Fibroblast of pulmonary artery (primary cell): ENCODE data around the gene CIDEA.
"Not testable (repeated sequence)": the region's sequence is repeated elsewhere in the genome, so short reads cannot be mapped to it uniquely, and the experiment has no call there.

Experiments used
- DNase-seq: peaks from one replicate; pipeline ENCODE4 v3.0.0-alpha.2; 2010; ENCODE audit warnings: low read depth
- H3K4me3 ChIP-seq: replicated peaks from 2 replicates; pipeline ENCODE4 v1.5.1; 2011; ENCODE audit warnings: low read depth, mild to moderate bottlenecking, control low read depth, low read length, moderate library complexity
- TF ChIP-seq, protein P1 (sequence below): IDR thresholded peaks from 2 replicates; pipeline ENCODE4 v1.5.1; 2011; ENCODE audit warnings: mild to moderate bottlenecking, control low read depth, low read length, inconsistent platforms; ENCODE audit errors: missing control alignments

Gene CIDEA

DNA sequence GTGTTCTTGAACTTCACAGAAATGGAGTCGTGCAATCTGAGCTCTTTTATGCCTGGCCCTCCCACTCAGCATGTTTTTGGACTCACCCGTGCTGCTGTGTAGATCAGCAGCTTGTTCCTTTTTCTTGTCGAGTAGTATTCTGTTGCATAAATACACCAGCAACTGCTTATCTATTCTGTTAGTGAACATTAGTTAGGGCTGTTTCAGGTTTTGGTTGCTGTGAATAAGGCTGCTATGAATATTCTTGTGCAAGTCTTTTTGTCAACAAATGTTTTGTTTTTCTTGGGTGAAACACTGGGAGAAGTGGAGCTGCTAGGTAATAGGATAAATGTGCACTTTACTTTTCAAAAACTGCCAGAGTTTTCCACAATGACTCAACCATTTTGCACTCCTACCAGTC, 15.3 kb upstream of the CIDEA start:
- H3K4me3 ChIP-seq, result no peak overlapping the region
- TF ChIP-seq, protein P1, sequence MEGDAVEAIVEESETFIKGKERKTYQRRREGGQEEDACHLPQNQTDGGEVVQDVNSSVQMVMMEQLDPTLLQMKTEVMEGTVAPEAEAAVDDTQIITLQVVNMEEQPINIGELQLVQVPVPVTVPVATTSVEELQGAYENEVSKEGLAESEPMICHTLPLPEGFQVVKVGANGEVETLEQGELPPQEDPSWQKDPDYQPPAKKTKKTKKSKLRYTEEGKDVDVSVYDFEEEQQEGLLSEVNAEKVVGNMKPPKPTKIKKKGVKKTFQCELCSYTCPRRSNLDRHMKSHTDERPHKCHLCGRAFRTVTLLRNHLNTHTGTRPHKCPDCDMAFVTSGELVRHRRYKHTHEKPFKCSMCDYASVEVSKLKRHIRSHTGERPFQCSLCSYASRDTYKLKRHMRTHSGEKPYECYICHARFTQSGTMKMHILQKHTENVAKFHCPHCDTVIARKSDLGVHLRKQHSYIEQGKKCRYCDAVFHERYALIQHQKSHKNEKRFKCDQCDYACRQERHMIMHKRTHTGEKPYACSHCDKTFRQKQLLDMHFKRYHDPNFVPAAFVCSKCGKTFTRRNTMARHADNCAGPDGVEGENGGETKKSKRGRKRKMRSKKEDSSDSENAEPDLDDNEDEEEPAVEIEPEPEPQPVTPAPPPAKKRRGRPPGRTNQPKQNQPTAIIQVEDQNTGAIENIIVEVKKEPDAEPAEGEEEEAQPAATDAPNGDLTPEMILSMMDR, result no peak
- peak; percentile 37 for DNase-seq

- TF ChIP-seq, protein P1, result no peak
- no peak overlapping the region for H3K4me3 ChIP-seq
- DNase-seq, result no peak
Measured at GRCh38 chr18:12239431-12239830, 14.7 kb upstream of the CIDEA start.

DNA sequence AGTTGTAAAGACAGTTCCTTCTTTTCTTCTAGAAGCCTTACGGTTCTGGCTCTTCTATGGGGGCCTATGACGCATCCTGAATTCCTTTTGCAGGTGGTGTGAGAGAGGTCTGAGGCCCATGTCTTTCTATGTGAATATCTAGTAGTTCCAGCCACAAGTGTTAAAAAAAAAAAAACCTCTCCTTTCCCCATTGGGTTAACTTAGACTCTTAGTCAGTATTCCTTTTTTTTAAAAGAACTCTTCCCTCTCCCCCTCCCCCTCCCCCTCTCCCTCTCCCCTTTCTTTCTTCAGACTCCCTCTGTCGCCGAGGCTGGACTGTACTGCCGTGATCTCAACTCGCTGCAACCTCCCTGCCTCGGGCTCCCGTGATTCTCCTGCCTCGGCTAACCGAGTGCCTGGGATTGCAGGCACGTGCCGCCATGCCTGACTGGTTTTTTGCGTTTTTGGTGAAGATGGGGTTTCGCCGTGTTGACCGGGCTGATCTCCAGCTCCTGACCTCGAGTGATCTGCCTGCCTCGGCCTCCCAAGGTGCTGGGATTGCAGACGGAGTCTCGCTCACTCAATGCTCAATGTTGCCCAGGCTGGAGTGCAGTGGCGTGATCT, 11.4 kb upstream of the CIDEA start:
- no peak overlapping the region for H3K4me3 ChIP-seq
- no peak for DNase-seq
- TF ChIP-seq, protein P1, result no peak

- not testable (repeated sequence) for DNase-seq, H3K4me3 ChIP-seq
Measured at GRCh38 chr18:12243272-12243671, 10.9 kb upstream of the CIDEA start.

GRCh38 chr18:12245793-12246135, 8.4 kb upstream of the CIDEA start:
- no peak for DNase-seq
- TF ChIP-seq, protein P1, result no peak
- H3K4me3 ChIP-seq, result no peak overlapping the region

DNA sequence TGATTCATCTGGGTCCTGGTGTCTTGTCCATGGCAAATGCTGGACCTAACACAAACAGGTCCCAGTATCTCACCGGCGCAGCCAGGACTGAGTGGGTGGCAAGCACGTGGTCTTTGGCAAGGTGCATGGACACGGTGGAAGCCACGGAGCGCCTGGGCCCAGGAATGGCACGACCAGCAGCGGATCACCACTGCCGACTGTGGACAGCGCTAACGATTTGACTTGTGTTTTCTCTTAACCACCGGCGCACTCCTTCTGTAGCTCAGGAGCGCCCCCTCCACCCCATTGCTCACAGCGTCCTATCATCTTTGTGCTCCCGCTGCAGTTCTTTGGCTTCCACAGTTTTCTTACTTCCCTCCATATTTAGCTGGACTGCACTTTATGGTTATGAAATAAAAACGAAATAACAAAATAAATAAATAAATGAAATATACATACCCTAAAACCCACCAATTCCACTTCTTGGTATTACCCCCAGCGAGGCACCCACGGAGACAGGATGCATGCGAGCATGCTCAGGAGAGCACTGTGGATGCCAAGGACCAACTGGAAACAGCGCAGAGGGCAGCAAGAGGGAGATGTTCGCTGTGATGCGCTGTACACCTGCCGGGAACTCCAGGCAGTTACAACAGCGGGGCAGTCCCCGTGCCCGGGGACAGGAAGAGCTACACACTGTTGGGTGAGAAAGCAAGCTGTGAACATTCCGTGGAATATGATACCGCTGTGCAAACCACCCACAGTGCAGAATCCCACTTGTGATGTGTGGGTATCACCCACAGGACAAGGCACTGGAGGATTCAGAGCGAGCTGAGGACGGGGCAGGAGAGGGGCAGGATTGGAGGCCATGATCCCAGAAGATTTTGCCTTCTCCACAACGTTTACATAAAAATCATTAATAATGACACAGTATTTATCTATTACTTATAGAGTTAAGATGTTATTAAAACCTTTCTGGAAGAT, 7.0 kb upstream of the CIDEA start:
- no peak overlapping the region for H3K4me3 ChIP-seq
- DNase-seq, result peak; percentile 35
- TF ChIP-seq, protein P1, result peak; percentile 43

- no peak overlapping the region for H3K4me3 ChIP-seq
- TF ChIP-seq, protein P1, result no peak
- DNase-seq, result no peak
Measured at GRCh38 chr18:12247946-12248345, 6.2 kb upstream of the CIDEA start.
